ENCODE data around the gene TMEM255B. TPM values are rescaled to one million over a fixed set of nuclear protein-coding genes. Genes with fewer than 3 reads are reported as not detected.

Gene TMEM255B
- total RNA-seq, 1 donor from 2014 or later, result 0.26 TPM

GRCh38 chr13:113740661-113741060, 18.4 kb upstream of the TMEM255B start:
- Histone ChIP-seq H3F3A (ENCODE audit: low read depth) (no peaks in the 10 kb centered on the region), H3K4me3 (no peak overlapping the region), H3K79me2 (ENCODE audit: low read depth) (no peaks in the 10 kb centered on the region), H2AFZ (replicated peaks) (no peak overlapping the region), H3K36me3 (no peaks in the 10 kb centered on the region), H3K27me3 (no peaks in the 10 kb centered on the region), H3K4me1 (peaks cover 3% of the 10 kb centered on the region), H3K27ac (no peak overlapping the region), H4K20me1 (ENCODE audit: low read depth) (no peaks in the 10 kb centered on the region), H3K4me2 (no peak overlapping the region), H3K9me3 (ENCODE audit: low read depth) (no peaks in the 10 kb centered on the region), H3K9ac (no peak overlapping the region)
- H3K4me1 Mint-ChIP-seq, result peaks cover 14% of the 10 kb centered on the region
- H3K4me3 Mint-ChIP-seq, result no peak overlapping the region
- H3K27me3 Mint-ChIP-seq (ENCODE audit: insufficient read depth, low read depth), result peaks cover 11% of the 10 kb centered on the region
- H3K27ac Mint-ChIP-seq, result no peak overlapping the region
- H3K9me3 Mint-ChIP-seq, result peaks cover 1% of the 10 kb centered on the region
- no peaks in the 10 kb centered on the region for H3K36me3 Mint-ChIP-seq
- TF ChIP-seq CTCF (IDR thresholded peaks at IDR 0.05), result no peak
- TF ChIP-seq EZH2 (IDR thresholded peaks at IDR 0.05), result no peak
- TF ChIP-seq EZH2phosphoT487 (IDR thresholded peaks at IDR 0.05), result no peak
- DNase-seq (ENCODE audit: low spot score), result no peak

- no peak overlapping the region for H3K27ac Mint-ChIP-seq
- TF ChIP-seq CTCF (IDR thresholded peaks at IDR 0.05) (no peak), EZH2 (IDR thresholded peaks at IDR 0.05) (no peak), EZH2phosphoT487 (IDR thresholded peaks at IDR 0.05) (no peak)
- DNase-seq (ENCODE audit: low spot score), result no peak
- no peaks in the 10 kb centered on the region for H3K36me3 ChIP-seq
- H3K27me3 Mint-ChIP-seq (ENCODE audit: insufficient read depth, low read depth), result peaks cover 11% of the 10 kb centered on the region
- H3K9me3 Mint-ChIP-seq, result peaks cover 2% of the 10 kb centered on the region
- H3F3A ChIP-seq (ENCODE audit: low read depth), result peaks cover 4% of the 10 kb centered on the region
- no peaks in the 10 kb centered on the region for H4K20me1 ChIP-seq (ENCODE audit: low read depth)
- no peak overlapping the region for H3K4me3 ChIP-seq
- no peaks in the 10 kb centered on the region for H3K79me2 ChIP-seq (ENCODE audit: low read depth)
- H3K4me3 Mint-ChIP-seq, result no peak overlapping the region
- no peak overlapping the region for H2AFZ ChIP-seq (replicated peaks)
- H3K36me3 Mint-ChIP-seq, result no peaks in the 10 kb centered on the region
- peaks cover 16% of the 10 kb centered on the region for H3K4me1 Mint-ChIP-seq
- H3K27ac ChIP-seq, result no peak overlapping the region
- H3K9ac ChIP-seq, result no peak overlapping the region
- H3K27me3 ChIP-seq, result no peaks in the 10 kb centered on the region
- H3K4me1 ChIP-seq, result peaks cover 3% of the 10 kb centered on the region
- no peaks in the 10 kb centered on the region for H3K9me3 ChIP-seq (ENCODE audit: low read depth)
- H3K4me2 ChIP-seq, result no peak overlapping the region
Measured at GRCh38 chr13:113741191-113741668, 17.8 kb upstream of the TMEM255B start.

GRCh38 chr13:113742000-113742441, 17.0 kb upstream of the TMEM255B start:
- Histone ChIP-seq H3K4me1 (peaks cover 3% of the 10 kb centered on the region), H4K20me1 (ENCODE audit: low read depth) (no peaks in the 10 kb centered on the region), H3K27me3 (no peaks in the 10 kb centered on the region), H3K9me3 (ENCODE audit: low read depth) (no peaks in the 10 kb centered on the region), H3K4me3 (no peak overlapping the region), H3K27ac (no peak overlapping the region), H3F3A (ENCODE audit: low read depth) (peaks cover 10% of the 10 kb centered on the region), H2AFZ (replicated peaks) (no peak overlapping the region), H3K9ac (no peak overlapping the region), H3K79me2 (ENCODE audit: low read depth) (no peaks in the 10 kb centered on the region), H3K4me2 (no peak overlapping the region), H3K36me3 (no peaks in the 10 kb centered on the region)
- no peak for TF ChIP-seq EZH2phosphoT487 (IDR thresholded peaks at IDR 0.05)
- no peak for TF ChIP-seq EZH2 (IDR thresholded peaks at IDR 0.05)
- peak; percentile 49 for TF ChIP-seq CTCF (IDR thresholded peaks at IDR 0.05)
- Mint-ChIP-seq H3K4me3 (no peak overlapping the region), H3K36me3 (no peaks in the 10 kb centered on the region), H3K27me3 (ENCODE audit: insufficient read depth, low read depth) (peaks cover 11% of the 10 kb centered on the region), H3K27ac (no peak overlapping the region), H3K4me1 (peaks cover 19% of the 10 kb centered on the region), H3K9me3 (peaks cover 2% of the 10 kb centered on the region)
- peak; percentile 53 for DNase-seq (ENCODE audit: low spot score)

Data from neural progenitor cell (in vitro differentiated cells).